HG03460 (cell line): ENCODE results near the gene SLC44A4.
"Not testable (repeated sequence)": the region's sequence is repeated elsewhere in the genome, so short reads cannot be mapped to it uniquely, and the experiment has no call there.

Experiments used
- ATAC-seq: cut with Tn5 transposase; IDR thresholded peaks from one replicate; pipeline ENCODE4 v1.9.1; 2021; ENCODE audit not compliant: unreplicated experiment

The SLC44A4 gene

DNA sequence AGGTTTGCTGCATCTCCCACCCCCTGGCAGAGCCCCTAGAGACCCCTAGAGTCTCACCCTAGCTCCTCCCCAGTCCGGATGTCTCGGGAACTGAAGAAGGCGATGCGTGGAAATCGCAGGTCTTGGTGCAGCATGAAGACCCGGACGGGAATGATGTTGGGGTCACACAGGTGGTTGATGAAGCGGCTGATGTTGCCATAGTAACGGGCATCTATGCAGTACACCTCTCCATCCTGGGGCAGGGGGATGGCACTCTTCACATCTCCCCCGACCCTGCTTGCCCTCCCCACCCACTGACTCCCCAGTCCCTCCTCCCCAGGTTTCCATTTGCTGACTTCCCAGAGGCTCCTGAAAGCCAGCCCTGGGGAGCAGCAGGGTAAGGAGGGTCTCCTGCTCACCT lies 1.8 kb upstream of the SLC44A4 start:
- no peak for ATAC-seq

DNA sequence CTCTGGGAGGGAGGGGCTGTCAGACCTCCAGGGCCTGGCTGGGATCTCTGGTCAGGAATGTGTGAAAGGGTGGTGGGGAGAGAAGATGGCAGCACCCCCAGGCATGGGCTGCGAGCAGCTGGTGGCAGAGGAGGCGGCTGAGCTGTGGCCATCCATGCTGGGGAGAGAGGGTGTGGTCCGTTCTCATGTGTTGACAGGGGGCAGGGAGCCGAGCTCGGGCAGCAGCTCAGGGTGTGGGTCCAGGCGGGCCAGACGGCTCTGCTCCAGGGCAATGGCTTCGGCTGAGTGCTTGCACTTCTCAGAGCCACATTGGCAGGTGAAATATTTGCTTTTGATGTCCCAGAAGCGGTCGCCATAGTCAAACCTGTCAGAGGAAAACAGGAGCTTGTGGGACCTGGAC lies 1.1 kb upstream of the SLC44A4 start:
- no peak for ATAC-seq

DNA sequence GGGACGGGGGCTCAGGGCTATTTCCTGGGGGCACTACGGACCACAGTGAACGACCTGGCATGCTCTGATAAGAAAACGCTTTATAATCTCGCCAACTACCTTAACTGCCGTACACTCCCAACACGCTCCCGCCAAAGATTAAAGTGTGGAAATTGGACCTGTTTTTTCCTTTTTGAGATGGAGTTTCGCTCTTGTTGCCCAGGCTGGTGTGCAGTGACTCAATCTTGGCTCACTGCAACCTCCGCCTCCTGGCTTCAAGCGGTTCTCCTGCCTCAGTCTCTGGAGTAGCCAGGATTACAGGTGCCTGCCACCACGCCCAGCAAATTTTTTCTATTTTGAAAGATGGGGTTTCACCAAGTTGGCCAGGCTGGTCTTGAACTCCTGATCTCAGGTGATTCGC lies 346 bp upstream of the SLC44A4 start:
- no peak for ATAC-seq

DNA sequence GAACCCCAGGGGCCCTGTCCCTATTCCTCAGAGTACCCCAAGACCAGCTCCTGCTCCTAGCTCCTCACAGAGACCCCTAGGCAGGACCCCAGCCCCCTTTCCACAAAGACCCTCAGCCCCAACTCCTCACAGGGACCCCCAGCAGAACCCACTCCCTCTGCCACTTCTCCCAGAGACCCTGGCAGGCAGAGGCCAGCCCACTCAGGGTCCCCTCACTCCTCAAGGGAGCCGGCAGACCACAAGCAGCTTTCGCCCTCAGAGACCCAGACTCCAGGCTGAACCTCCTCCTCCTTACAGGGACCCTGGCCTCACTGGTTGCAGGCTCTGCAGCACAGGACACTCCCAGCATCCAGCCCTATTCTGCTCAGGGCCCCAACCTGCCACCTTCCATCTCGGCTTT lies 575 bp downstream of the SLC44A4 start:
- no peak for ATAC-seq

DNA sequence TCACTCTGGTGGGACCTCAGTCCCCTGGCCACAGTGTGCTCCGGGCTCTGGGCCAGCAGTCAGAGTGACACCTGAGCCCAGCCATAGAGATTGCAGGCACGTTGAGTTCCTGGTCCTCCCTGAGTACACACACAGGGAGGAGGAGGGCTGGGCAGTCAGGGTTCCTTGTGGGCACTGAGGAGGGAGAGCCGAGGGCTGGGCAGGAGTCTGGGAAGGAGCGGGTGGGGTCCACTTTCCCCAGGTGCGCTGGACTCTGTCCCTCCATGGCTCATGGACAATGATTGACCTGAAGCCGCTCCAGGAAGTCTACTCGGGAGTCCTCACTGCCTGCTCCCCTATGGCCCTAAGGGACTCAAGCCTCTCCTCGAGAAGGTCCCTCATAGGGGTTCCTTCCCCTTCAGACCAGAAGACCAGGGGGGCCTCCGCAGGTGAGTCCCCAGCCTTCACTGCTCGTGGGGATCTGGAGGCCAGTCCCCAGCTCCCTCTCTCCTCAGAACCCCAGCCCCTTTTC lies 1.1 kb downstream of the SLC44A4 start:
- no peak for ATAC-seq

DNA sequence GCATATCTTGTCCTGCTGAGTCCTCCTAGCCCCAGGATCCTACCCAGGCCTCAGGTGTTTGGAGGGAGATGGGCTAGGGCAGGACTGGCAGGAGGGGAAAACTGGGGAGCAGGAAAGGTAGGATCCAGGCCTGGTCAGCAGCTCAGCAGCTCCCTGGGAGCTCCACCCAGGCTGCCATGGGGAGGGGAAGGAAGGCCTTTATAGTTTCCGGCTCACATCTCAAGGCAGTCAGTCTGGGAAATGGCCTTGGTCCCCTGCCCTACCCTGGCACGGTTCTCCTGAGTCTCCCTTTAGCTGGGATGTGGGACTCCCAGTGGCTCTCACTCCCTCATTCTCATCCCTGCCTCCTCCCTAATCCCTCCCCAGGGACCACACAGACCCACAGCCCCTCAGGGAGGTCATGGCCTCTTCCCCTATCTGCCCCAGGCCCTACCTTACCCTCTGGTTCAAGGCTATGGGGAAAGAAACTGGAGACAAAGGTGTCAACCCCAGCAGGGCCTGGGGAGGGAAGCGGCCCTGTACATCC lies 1.6 kb downstream of the SLC44A4 start:
- no peak for ATAC-seq

DNA sequence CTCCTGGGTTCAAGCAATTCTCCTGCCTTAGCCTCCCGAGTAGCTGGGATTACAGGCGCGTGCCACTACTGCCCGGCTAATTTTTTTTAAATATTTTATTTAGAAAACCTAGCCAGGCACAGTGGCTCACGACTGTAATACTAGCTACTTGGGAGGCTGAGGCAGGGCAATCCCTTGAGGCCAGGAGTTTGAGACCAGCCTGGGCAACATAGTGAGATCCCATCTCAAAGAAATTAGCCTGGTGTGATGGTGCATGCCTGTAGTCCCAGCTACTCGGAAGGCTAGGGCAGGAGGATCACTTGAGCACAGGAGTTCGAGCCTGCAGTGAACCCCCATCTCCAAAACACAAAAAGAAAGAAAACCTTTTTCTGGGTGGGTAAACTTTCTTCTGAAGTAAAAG lies 2.4 kb downstream of the SLC44A4 start:
- no peak for ATAC-seq

DNA sequence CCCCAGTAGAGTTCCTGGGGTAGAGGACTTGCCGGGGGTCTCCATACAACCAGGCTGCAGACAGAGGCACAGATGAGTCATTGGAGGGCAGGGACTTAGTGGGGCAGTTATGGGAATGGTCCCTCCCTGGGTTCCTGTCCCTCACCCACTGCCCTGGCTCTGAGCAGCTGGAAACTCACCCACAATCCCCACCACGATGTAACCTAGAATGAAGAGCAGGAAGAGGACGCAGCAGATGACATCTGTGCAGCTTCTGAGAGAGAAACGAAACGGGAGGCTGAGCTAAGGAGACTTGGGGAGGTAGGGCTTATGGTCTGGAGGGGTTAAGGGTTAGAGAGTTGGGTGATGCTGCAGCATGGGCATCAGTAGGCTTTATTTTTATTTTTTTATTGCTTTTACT lies 2.9 kb downstream of the SLC44A4 start:
- no peak for ATAC-seq

DNA sequence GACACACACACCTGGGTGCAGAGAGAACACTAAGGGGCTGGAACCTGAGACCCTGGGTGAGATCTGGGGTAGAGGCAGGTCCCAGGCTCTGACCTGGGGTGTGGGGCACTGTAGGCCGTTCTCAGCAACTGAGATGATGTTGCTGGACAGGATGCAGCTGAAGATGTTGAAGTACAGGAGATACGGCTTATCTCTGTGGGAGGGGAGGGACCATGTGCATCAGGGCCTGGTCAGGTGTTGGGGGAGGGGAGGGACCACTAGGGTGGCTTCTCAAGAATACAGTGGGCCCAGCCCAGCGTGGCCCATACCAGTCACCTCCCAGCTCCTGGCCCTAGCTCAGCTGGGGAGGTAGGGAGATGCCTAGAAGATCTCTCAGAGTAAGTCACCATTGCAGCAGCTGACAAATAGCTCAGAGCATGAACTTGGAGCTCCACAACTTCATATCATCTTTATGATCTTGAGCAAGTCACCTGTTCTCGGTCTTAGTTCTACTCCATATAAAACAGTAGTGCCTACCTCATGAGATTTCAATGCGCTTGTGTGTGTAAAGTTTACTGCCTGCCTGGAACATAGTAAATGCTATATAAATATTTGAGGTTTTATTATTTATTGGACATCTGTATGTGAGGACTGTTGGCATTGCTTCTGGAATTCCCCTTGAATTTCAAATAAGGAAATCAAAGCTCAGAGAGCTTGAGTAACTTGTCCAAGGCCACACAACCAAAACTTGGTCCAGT lies 3.8 kb downstream of the SLC44A4 start:
- no peak for ATAC-seq

DNA sequence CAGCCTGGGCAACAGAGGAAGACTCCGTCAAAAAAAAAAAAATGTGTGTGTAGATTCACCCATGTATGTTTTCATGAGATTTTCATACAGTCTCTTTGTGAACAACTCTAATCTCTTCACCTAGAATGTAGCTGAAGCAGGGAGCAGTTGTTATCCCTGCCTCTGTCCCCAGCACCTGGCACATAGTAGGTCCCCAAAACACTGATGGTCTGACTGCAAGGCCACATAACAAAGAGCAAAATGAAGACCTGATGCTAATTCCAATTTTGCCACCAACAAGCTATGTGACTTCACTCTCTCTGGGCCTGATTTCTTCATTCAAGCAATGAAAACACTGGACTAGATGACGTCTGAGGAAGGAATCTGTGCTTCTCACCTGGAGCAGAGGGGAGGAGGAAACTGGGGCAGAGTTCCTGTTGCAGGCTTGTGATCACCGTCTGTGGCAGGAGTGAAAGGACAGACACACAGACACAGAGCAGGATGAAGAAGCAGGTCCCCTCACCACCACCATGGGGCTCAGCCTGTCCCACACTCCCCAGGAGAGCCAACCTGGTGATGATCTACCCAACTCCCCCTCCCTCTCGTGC lies 4.6 kb downstream of the SLC44A4 start:
- ATAC-seq = no peak

DNA sequence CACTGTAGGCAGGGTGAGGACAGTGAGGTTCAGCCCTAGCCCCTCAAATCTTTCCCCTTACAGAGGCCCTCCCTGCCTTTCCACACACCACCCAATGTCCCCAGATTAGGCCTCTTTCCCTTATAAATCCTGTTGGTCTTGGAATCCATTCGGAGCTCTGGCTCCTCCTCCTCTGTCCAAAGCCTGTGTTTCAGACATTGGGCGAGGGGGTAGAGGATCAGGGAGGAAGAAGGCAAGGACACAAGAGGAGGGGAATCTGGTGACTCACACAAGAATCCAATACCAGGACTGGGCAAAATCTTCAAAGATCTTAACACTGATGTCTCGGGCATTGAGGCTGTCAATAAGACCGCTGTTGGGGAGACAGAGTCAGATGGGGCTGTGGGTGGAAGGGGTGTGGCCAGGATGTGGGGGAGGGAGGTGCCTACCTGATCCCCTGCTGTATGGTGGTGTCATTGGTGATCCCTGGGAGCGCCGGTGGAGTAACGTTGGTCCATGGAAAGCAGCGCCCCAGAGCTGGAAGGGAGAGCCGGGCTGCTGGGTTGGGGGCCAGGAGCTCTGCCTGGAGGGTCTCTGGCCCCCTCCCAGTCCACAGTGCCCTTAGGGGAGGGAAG lies 7.6 kb downstream of the SLC44A4 start:
- ATAC-seq = no peak

DNA sequence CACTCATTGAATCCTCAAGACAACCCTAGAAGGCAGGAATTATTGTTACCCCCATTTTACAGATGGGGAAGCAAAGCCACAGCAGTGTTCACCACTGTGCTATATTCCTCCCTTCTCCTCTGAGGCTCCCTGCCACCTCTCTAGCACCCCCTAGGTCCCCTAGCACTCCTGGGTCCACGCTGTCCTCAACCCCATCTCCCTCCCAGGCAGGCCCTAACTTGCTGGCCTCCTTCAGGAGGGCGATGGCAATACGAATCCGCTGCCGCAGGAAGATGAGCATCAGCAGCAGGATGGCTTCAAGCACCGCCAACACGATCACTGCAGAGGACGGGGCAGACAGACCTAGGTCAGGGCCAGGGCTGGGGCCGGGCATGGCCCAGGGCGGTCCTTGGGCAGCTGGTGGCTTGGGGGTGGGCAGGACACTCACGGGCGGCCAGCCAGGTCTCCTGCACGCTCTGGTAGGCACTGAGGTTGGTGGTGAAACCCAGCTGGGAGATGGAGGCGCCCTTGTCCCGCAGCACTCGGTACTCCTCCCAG lies 8.3 kb downstream of the SLC44A4 start:
- ATAC-seq = no peak

DNA sequence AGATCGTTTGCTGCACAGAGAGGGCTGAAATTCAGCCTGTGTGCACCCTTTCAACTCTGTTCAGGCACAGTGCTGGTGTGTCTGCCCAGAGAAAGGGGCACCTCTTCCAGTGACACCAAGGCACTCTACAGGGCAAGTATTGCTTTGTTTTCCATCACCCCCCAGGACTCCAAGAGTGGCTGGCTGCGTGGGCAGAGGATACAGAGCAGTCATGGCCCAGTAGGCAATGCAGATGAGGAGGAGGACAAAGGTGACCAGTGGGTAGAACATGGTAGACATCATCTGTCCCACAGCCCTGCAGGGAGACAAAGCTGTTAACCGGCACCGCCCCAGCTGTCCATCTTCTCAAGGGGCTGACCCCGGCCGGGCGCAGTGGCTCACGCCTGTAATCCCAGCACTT lies 9.5 kb downstream of the SLC44A4 start:
- no peak for ATAC-seq

DNA sequence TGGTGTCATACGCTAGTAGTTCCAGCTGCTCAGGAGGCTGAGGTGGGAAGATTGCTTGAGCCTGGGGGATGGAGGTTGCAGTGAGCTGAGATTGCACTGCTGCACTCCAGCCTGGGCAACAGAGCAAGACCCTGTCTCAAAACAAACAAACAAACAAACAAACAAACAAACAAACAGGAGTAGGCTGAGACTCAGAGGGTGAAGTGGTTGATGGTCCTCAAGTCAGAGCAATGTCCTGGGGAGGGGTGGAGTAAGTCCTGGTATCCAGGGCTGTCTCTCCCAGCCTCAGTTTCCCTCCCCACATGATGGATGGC lies 10.2 kb downstream of the SLC44A4 start:
- ATAC-seq = not testable (repeated sequence)

DNA sequence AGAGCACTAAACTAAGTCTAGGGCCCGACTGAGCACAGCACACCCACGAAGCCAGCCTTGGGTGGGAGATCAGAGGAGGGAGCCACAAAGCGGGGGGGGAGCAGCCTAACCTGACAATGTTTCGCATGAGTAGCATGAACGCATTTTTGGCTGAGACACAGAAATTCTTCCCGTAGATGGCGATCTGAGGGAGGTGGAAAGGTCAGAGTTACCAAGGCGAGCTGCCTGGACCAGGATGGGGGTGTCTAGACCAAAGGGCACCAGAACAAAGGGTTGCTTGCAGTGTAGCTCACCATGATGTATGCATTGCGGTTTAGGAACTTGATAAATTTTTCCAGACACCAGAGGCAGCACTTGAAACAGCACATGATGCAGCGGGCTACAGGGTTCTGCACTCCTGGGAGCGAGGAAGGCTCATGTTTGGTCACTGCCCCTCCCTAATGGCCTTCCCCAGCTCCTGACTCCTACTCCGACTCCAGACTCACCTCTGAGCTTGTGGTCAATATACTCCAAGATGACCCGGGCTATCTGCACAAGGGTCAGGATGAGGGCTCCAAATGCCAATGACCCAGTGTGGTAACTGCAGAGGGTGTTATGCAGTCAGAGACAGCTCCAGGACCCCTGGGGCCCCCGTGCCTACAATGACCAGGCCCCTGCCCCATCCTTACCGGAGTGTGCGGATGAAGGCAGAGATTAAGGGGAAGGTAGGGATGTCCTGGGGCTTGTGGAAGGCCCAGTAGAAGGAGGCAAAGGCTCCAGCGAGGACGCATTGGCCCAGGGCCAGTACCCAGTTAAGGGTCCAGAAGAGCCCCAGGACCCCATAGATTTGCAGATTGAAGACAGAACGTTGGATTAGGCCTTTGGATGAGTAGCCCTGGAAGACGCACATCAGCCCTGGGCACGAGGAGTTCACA lies 13.3 kb downstream of the SLC44A4 start:
- no peak for ATAC-seq

DNA sequence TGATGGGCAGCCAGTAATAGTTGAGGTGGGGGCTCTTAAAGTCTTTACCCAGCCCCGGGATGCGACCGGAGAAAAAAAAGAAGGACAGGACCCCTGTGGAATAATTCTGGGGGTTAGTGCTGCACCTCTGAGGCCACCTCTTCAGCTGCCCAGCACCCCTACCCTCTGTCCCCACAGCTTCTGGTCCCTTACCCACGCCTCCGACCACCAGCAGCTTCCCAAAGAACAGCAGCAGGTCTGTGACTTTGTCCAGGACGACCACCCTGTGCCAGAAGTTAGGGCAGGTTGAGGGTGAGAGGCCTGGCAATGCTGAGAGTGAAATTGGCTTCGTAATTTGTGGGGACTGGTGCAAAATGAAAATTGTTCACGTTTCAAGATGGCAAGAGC lies 14.0 kb downstream of the SLC44A4 start:
- no peak for ATAC-seq

DNA sequence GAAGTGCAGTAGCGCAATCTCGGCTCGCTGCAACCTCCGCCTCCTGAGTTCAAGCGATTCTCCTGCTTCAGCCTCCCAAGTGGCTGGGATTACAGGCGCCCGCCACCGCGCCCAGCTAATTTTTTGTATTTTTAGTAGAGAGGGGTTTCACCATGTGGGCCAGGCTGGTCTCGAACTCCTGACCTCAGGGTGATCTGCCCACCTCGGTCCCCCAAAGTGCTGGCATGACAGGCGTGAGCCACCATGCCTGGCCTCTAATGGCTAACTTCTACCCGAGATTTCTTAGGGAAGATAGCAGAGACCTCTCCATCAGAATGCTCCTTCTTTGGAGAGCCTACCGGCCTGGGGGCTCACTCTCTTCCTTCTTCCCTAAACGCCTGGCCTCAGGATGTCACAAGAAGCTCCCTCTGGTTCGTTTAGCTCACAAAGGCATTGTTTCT lies 14.7 kb downstream of the SLC44A4 start:
- ATAC-seq = not testable (repeated sequence)

DNA sequence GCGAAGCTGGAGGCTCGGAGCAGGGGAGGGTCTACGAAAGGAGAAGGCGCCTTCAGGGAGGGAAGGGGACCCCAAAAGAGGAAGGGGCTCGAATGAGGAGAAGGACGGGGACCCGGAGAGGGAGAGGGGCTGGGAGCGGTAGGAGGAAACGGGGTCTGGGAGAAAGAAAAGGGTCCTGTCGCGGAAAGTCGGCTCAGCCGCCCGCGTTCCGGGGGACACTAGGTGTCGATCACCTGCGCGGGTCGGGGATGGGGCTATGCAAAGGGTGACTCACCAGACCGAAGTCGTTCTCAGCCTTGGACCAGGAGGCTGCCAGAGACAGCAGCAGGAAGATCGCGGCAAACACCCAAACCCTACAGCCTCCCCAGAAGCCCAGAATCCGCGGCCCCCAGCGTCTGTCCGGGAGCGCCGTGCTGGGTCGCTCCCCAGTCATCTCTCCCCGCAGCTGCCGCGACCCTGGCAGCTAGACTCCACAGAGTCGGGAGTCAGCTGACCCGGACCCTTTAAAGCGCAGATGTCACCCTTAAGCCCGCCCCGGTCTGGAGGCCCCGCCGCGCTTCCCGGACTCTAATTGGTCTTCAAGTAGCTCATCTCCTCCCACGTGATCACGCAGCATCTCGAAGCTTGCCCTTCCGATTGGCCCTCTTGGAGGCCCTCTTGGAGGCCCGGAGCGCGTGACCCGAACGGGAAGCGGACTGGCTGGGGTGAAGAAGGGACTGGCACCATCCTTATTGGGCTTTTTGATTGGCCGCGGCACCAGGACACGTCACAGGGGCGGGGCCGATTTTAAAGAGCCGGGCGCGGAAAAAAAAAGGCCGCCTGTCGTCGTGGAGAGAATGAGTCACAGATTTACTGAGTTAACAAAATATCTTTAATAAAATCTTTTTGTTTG lies 16.2 kb downstream of the SLC44A4 start, which contains the start of gene NEU1:
Gene NEU1, minus strand, starts transcription at position 478 of the 892 bp plus-strand sequence. Its CDS starts 45 bp downstream, at position 433.
- ATAC-seq = peak; percentile 88

DNA sequence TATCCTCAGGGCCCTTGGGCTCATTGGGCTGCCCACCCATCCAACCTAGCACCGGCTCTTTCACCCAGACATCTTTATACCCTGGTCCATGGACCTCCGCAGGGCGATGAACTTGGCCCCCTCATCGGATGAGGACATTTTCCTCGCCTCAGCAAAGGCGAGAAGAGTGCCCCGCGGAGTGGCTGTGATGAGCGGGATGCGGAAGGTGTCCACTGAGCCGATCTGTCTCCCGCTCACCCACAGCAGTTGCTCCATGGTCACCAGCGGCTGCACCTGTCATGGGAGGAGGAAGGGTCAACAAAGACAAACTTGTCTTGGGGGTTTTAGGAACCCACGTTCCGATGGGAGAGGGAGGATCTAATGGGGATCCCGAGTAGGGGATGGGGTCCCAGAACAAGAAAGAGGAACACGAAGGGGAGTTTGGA lies 16.9 kb downstream of the SLC44A4 start:
- ATAC-seq = no peak

DNA sequence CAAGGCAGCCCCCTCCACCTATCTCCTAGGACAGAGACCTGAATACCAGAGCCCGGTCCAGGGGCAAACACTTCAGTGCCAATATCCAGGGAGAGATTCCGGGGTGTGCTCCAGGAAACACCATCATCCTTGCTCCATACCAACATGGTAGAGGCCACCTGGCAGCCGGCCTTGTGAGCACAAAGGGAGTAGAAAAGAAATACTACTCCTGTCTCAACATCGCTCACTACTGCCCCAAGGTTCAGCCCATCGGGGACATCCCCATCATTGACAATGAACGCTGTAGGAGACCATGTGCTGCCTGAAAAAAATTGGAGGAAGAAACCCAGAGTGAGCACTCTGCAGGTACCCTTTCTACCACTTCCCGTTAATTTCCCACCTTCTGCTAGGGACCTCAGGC lies 17.6 kb downstream of the SLC44A4 start:
- ATAC-seq = no peak
